HG02970 (cell line): ENCODE measurements around the gene ZRANB2.

Experiments
- ATAC-seq: cut with Tn5 transposase; IDR thresholded peaks from one replicate; pipeline ENCODE4 v1.9.1; 2021; ENCODE audit warnings: mild to moderate bottlenecking, moderate library complexity, moderate number of reproducible peaks; ENCODE audit not compliant: unreplicated experiment, low FRiP score

ZRANB2 gene

DNA sequence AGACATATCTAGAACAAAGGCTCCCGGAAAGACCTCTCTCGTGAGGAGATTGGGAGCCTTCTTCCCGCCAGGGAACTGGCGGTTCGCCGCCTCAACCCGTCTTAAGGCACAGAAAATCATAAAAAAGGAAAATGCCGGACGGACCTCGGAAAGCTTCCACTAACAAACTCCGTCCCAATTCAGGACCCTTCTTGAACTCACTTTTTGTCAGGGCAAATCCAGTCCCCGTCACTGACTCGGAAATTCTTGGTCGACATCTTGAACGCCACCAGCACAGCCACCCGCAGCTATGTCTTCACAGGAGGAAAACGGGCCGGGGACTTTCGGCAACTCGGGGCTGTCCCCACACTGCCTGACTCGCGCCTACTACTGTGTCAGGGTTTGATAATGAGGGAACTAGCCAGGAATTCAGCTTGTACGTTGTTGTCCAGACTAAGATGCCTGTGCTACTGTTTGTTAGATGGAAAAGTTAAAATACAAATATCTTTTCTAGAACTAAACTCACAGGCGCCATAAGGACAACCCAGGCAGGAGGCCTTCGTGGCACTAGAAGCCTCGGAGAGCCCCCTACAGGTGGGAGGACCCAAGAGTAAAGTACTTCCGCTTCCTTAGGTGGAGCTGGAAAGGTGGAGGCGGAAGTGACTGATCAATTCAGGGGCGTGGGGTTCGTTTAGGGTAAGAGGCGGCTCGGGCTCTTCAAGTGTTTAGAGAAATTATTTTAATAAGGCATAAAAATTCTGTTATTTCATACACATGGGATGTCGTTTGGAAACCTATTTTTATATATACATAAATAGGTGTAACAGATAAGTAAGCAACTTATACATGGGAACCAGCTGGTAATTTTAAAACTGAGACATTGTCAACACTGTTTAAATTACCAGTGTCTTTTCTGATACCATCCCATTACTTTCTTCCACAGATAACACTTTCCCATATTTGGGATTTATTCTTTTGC lies at the start of gene ZRANB2:
ZRANB2 (minus strand) TSS at position 297 of the 958 bp plus-strand sequence; CDS start at position 257, 40 bp downstream.
- ATAC-seq, result peak; percentile 100

DNA sequence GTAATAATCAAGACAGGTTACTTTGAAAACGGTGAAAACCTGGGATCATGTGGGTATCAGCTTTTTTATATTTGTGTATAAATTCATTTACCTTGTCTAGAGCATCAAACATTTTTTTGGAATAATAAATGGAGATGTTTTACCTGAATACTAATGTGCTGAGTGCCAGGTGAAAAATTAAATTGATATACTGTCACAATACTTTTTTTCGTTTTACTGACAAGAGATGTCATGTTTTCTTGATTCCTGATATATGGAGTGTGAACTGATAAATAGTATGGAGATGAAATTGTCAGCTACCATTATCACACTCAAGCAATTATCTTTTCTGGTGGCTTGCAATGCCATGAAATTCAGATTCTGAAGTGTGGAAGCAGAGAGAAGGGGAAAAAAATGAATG lies 47.2 kb upstream of the ZRANB2 start:
- no peak for ATAC-seq

DNA sequence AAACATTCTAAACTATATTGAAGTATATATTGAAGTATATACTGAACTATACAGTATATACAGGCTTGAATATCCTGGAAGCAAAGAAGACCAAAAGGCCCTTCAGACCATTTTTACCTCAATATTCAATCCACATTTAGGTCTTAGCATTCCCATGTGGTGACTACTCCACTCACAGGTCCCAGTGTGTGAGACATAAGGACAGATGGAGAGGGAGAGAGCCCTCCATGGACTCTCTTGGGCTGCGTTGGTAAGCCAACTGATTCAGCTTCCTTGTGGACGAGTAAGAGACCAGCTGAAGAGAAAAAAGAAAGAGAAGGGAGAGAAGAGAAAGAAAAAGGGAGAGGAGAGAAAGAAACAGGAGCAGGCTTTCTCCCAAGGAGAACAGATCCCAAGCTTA lies 37.3 kb upstream of the ZRANB2 start:
- ATAC-seq, result no peak

GRCh38 chr1:71116729-71117128 lies 35.9 kb upstream of the ZRANB2 start:
- ATAC-seq, result no peak

- ATAC-seq, result no peak
Observed at GRCh38 chr1:71106658-71107322, 26.0 kb upstream of the ZRANB2 start.

- ATAC-seq, result no peak
Observed at GRCh38 chr1:71104417-71104816, 23.6 kb upstream of the ZRANB2 start.

DNA sequence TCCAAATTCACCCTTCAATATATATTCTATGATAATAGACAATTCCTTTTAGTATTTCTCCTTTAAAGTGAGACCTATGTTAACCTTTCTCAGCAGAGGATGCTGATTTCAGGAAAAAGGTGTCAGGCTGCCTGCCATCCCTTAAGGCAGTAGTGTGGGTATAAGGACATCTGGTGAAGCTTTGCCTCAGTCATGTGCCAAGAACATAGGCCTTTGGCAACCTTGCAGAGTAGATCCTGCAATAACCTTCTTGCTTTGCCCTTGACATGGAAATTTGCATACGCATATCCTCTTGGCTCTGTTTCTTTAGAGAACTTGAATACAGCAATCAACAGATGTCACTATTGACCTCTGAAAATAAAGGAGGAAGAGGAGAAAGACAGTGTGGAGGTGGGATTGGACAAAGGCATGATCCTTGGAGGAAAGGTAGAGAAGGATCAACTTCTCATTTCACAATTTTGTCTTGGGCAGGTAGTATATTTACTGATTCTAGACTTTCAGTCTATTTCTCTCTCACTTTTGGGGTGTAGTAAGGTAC lies 21.1 kb upstream of the ZRANB2 start:
- ATAC-seq, result no peak

DNA sequence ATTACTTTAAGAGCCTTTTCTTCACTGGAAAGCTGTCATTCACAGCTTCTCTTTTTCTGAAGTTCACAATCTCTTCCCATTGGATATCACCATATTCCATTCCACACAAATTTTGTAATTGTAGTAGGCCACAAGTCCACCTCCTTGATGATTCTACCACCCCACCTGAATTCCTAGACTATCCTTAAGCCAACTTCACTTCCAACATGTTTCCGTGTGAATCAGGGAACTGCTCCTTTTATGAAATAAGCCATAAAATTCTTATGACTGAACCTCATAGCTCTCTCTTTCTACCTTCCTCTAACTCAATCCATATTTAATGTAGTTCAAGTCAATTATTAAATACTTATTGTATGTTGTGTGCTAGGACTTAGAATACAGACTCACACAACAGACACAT lies 16.6 kb upstream of the ZRANB2 start:
- ATAC-seq, result no peak

GRCh38 chr1:71094913-71095312 lies 14.1 kb upstream of the ZRANB2 start:
- ATAC-seq, result no peak

- no peak for ATAC-seq
Observed at GRCh38 chr1:71093938-71094337, 13.1 kb upstream of the ZRANB2 start.

DNA sequence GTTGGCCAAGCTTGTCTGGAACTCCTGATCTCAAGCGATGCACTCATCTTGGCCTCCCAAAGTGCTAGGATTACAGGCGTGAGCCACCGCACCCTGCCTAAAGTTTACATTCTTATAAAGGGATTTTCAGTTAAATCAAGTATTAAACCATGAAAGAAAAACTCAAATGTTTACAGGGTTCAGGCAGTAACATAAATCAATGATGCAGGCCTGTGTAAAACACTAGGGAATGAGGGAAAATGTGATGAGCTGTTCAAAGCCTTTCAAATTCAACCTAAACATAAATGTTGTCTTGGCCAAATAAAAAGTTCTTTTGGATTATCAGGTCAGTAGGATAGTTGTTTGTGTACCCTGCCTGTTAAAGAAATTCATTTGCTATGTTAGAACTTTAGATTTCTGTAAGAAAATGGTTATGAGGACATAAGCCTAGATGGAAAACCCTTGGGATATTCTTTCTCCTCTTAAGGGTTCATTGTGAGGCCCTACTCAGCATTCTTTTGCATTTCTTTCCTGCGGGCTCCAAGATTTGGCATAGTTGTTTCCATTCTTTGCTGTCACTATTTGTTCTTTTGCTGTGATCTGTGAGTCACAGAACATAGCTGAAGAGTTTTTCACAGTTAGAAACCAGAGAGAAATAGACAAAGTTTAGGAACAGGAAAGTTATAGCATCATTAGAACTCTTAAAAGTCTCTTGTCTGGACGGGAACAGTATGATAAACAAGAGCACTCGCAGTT lies 8.9 kb upstream of the ZRANB2 start:
- ATAC-seq, result no peak

DNA sequence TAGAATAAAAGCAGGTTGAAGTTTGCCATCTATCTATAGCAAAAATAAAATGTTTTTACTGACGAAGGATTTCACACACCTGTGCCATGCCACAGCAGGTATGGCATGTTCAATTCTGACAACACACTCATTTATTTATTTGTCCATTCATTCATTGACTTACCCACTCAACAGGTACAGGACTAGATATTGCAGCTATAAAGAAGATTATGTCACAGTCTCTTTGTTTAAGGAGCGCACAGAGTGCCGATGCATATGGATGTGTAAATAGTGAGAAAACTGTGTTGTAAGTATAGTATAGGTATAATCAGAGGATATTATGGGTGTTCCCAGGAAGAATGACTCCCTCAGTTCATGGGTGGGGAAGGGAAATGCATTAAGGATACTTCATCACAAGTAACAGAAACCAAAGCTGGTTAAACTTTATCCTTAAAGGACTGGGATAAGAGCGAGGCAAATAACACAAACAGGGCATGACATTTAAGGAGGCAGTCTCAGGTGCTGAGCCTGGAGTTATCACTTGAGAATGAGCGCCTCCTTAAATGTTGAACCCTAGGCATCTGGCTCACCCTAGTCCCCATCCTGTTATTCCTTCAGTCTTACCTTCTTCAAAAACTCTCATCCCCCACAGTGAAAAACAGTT lies 7.9 kb upstream of the ZRANB2 start:
- no peak for ATAC-seq

DNA sequence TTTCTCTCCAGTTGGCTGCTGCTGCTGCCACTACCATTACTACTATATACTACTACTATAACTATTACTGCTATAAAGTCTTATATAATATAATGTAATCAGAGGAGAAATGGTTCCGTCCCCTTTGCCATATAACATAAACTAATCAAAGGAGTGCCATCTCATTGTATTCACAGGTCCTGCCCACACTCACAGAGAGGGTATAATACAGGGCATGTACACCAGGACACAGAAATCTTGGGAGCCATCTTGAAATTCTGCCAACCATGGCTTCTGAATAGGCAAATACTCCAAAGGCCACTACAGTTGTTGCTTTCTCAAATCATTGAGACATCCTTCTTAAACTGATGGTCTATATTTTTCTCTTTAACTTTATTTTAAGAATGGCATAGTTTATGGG lies 6.9 kb upstream of the ZRANB2 start:
- no peak for ATAC-seq

GRCh38 chr1:71087060-71087459 lies 6.2 kb upstream of the ZRANB2 start:
- ATAC-seq, result no peak

DNA sequence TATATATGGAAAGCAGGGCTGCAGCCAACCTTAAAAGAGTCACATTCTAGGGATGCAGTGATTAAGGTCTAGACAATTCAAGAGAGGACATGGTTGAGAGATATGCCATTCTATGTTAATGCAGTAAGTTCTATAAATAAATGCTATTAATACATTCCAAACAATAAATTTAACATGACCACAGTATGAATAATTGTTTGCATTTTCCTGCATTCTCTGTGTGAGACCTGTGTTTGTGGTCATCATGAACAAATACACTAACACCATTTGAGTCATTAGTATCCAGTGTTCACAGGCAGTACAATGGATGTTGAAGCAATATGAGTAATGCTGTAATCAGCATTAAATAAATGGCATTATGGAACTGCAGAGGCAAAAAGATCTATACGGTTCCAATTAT lies 5.5 kb upstream of the ZRANB2 start:
- no peak for ATAC-seq

- no peak for ATAC-seq
Observed at GRCh38 chr1:71083271-71083670, 2.4 kb upstream of the ZRANB2 start.

GRCh38 chr1:71081697-71082080 lies 854 bp upstream of the ZRANB2 start:
- no peak for ATAC-seq

GRCh38 chr1:71080230-71080738 lies 551 bp downstream of the ZRANB2 start:
- ATAC-seq, result no peak

GRCh38 chr1:71074681-71075080 lies 6.2 kb downstream of the ZRANB2 start:
- ATAC-seq, result no peak

- ATAC-seq, result no peak
Observed at GRCh38 chr1:71072273-71072672, 8.6 kb downstream of the ZRANB2 start.
